Activated naive CD4-positive, alpha-beta T cell treated with anti-CD3 and anti-CD28 coated beads, Interleukin-2, amount 50 U/mL, for 16 hours (primary cell): Measurements from ENCODE around the gene TRIO.
"Not testable (repeated sequence)": the region's sequence is repeated elsewhere in the genome, so short reads cannot be mapped to it uniquely, and the experiment has no call there.

Experiments used
- DNase-seq: peaks from one replicate; pipeline ENCODE4 v3.0.0-alpha.2; 2020

TRIO gene

DNA sequence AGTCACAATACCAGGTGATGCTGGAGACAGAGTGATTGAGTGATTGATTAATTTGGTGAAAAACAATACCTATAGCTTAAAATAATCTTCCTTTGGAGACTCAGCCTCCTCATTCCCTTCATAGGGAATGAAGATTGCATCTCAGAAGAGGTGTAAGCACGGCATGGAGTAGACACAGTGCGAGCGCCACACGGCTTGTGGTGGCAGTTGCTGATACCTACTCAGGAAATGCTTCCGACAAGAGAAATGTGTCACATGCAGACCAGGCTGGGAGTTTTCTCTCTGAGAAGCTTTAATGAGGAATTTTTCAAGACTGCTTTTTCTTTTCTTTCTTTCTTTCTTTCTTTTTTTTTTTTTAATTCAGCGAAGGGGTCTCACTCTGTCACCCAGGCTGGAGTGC is 226.6 kb downstream of the TRIO start:
- DNase-seq: no peak

DNA sequence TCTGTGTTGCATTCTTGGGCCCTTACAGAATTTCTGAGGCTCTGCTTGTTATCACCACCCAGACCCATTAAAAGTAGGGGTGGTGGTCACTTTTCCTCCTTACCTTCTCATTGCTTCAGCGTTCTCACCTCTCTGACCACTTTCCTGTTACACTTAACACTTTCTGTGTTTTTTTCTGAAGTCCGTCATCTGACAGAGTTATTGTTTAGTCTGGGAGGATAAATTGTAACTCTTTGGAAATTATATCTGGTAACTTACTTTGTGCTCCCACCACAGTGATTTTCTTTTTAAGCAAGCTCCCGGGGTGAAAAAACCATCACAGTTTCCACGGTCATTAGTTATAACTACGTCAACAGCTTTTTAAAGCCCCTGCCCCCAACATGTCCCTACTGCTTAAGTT is 227.2 kb downstream of the TRIO start:
- no peak for DNase-seq

DNA sequence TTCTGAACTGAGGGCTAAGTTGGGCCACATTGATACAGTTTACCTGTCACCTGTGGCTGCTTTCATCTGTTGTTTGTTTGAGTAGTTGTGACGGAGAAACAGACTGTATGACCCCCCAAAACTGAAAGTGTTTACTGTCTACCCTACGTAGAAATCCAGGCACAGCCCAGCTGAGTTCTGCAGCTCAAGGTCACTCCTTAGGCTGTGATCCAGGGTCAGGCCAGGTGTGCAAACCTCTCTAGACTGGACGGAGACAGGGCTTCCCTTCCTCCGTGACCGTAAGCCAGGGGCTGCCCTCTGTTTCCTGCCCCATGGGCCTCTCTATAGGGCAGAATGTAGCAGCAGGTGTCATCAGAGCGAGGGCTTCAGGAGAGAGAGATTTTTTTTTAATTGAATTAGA is 230.5 kb downstream of the TRIO start:
- DNase-seq: no peak

DNA sequence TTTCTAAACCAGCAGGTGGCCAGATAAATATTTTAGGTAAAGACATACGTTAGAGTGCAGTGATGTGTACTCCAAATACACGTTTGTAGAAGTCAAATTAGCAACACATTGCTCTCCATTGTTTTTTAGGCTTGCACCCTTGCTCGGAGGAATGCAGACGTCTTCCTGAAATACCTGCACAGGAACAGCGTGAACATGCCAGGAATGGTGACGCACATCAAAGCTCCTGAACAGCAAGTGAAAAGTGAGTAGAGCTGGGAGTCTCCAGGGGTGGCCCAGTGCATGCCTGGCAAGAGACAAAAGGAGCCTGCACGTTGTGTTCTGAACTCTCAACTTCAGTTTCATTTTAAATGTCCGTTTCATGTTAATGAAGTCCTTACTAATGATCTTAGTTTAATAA is 231.0 kb downstream of the TRIO start:
- no peak for DNase-seq

DNA sequence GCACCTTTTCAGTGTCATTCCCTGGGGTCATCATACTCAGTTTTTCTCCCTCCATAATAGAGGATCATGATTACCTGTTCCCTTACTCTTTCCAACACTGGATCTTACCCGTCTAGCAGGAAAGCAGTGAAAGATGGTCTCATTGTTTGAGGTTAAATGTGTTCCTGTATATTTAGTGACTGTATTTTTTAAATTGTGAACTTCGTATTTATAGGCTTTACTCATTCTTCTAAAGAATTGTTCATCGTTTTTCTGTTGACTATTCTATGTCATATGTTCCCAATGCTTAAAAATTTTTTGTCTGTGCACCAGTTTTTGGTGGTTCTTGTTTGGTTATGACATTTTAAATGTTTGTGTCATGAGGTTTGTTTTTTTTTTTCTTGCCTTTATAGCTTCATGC is 233.6 kb downstream of the TRIO start:
- DNase-seq: no peak

DNA sequence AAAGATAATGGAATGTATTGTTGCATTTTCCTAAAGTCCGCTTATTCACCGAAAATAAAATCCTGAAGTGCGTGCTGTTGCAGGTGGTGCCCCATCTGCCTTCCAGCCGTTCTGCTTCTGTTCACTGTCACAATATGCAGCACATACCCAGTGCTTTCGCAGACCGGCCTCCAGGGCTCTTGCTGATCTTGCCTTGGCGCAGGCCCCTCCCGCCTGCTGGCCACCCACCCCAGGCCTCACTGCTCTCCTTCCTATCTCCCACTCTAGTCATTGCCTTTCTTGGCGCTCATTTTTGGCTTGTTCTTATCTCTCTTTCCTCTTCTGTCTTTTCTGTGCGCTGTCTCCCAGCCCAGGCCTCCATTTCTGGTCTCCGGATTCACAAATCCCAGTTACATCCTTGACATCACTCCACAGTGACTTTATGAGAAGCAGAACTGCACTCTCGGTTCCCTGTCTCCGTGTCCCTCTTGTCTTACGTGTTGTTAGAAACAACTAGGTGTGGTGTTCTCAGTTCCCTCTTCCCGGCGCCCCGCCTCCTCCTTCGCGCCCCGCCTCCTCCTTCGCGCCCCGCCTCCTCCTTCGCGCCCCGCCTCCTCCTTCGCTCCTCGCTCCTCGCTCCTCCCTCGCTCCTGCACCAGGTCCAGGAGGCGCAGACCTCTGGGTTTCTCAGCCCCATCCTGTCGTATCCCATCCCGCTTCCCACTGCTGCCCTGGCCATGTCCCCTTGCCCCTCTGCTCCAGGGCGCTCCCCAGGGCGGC is 236.8 kb downstream of the TRIO start:
- DNase-seq: no peak

DNA sequence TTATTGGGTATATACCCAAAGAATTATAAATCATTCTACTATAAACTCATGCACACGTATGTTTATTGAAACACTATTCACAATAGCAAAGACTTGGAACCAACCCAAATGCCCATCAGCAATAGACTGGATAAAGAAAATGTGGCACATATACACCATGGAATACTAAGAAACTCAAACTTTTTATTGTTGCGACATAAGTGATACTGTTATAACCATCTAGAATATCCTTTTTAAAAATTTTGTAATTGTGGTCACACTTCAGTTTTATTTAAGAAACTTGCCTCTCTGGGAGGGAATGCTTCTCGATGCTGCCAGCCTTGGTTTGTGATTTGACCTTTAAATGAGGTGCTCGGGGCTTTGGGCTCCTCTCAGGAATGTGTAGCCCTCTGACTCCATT is 237.6 kb downstream of the TRIO start:
- no peak for DNase-seq

DNA sequence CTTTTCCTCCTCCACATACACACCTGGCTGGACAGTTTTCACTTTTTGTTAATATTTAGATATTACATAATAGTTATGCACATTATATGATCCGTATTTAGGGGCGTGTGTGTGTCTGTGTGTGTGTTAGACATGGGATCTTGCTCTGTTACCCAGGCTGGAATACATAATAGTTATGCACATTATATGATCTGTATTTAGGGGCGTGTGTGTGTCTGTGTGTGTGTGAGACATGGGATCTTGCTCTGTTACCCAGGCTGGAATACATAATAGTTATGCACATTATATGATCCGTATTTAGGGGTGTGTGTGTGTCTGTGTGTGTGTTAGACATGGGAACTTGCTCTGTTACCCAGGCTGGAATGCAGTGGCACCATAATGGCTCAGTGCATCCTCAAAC is 239.5 kb downstream of the TRIO start:
- DNase-seq: no peak

DNA sequence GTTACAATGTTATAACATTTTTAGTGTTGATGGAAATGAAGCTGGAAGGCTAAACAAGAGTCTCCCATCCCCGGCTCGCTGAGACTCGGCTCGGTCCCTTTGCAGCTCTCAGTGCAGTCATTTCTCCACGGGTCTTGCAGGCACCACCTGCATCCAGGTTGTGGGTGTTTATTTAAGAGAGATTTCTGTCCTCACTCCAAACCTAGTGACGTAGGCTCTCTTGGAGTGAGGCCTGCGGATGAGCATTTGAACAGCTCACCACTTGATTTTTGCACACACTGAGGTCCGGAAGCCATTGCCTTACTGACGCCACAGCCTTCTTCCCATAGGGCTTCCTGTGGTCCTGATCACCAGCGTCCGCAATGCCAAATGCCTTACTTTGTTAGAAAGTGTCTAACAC is 240.8 kb downstream of the TRIO start:
- DNase-seq: no peak

DNA sequence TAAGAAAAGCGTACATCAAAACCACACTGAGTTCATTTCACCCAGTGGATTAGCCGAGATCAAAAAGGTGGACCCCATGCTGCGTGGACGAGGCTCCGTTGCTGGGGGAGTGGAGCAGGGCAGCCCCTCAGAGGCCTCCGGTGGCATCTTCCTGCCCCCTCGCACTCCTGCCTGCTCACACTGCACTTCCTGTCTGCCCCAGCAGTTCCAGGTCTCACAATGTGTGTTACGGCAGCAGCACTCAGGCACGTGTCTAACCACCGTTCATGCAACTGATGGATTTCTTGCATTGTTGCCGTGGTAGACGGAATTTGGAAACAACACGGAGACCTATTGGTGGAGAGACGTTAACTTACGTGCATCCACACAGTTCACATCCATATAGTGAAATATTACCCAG is 241.9 kb downstream of the TRIO start:
- DNase-seq: no peak

DNA sequence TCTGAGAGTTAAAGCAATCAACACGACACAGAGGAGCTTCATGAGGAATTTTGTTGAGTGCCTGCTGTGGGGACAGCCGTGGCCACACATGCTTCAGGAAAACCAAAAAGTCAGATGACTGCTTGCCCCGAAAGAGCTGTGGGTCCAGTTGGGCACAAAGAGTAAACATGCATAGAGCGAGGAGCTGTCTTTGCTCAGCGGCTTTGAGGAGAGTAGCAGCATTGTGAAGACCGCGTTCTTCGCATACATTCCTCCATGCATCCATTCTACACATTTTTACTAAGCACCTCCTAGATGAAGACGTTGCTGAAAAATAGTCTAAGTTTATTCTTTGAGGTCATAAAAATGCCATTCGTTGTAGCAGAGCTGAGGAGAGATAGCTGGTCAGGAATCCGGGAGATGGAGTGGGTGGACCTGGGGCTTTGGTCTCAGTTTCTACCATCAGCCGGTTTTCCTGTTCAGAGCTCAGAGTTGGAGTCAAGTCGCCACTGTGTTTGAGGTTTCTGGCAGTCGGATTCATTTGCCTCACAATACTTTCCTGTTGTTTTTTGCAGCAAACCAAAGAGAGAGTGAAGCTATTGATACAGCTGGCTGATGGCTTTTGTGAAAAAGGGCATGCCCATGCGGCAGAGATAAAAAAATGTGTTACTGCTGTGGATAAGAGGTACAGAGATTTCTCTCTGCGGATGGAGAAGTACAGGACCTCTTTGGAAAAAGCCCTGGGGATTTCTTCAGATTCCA is 243.9 kb downstream of the TRIO start:
- no peak for DNase-seq

DNA sequence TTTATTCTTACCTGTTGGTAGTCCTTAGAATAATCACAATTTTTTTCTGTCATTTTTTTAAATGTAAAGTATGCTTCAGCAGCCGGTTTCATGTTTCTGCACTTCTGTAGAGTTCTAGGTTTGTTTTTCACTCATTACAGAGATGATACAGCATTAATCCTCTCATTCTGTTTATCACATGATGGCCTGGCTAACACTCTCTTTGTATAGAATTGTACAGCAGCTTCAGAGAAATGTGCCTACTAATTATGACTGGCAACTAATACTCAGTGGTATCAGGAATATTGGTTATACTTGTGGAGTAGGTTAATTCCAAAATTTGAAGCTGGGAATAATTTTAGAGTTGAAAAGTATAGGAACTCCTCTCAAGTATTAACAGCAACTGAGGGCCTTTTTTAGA is 245.6 kb downstream of the TRIO start:
- no peak for DNase-seq

DNA sequence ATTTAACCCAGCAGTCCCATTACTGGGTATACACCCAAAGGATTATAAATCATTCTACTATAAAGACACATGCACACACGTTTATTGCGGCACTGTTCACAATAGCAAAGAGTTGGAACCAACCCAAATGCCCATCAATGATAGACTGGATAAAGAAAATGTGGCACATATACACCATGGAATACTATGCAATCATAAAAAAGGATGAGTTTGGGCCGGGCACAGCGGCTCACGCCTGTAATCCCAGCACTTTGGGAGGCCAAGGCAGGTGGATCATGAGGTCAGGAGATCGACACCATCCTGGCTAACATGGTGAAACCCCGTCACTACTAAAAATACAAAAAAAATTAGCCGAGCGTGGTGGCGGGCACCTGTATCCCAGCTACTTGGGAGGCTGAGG is 249.4 kb downstream of the TRIO start:
- not testable (repeated sequence) for DNase-seq

DNA sequence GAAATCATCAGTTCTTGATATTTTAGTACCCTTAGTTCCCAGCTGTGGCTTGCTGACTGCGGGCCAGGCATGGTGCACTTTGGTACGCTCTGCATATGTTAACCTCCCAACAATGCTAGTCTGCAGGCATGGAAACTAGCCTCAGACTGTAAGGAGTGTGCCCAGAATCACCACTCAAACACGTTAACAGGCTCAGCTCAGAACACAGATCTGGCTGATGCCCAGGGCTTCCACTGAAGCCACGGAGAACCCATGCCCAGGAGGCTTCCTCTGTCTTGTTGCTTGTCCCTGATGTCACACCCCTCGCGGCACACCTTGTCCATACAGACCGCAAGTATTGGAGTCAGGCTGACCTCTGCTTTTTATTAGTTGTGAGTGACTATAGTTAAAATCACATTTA is 251.2 kb downstream of the TRIO start:
- DNase-seq: no peak

DNA sequence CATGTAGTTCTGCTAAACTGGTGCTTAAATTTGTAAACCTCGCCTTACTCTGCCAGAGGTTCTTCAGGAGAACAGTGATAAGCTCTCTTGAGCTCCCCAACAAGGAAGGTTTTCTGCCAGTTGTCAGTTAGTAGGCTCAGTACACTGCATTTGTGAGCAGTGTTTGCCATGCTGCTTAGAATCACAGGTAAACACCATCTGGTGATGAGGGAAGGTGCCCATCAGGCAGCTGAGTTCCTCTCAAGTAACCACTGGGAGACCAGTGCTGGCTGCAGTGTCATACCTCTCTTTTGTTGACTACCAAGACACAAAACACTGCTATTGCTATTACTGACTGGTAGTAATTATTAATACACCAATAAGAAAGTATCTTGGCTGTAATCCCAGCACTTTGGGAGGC is 252.3 kb downstream of the TRIO start:
- DNase-seq: no peak

DNA sequence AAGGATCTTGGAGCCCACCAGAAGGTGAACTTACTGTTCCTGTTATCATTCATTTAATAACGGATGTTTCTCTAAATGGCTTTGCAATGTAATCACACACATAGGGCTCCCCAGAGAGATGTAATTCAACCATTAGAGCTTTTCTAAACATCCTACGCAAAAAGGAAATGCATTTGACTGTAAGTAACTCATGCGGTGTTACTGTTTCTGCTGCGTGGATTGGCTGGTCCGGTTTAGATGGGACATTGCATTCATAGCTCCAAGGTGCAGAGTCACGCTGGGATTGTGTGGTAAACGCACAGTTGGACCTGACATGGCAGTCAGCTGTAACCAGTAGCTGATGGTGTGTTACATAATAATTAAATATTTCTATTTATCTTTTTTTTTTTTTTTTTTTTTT is 252.9 kb downstream of the TRIO start:
- no peak for DNase-seq

DNA sequence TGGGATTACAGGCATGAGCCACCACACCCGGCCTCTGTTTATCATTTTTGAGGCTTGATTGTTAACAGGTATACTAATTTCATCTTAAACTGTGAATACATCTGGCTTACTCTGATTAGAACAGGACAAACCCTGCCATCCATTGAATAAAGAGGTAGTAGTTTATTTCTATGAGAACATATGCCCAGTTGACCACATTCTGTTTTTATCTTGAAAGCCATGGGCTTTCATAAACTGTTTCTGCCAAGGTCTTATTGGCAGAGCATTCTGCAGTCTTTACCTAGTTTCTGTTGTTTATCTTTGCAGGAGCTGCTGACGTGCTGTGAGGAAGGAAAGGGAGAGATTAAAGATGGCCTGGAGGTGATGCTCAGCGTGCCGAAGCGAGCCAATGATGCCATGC is 253.6 kb downstream of the TRIO start:
- DNase-seq: no peak

DNA sequence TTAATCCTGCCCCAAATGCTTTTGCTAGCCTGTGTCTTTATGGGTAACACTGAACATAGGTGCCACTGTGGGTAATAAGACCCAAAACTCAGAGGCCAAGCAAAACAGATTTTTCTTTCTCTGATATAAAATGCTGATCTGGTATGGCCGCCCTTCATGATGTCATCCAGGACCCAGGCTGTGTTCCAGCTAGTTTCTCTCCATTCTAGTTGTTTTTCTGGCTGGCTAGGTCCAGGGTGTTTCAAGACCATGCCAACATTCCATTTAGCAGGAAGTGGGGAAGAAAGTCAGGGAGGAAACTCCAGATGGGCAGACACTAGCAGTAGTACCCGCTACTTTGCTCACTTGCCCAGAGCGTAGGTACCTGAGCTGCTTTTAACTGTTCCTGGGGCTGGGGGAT is 254.6 kb downstream of the TRIO start:
- DNase-seq: no peak

DNA sequence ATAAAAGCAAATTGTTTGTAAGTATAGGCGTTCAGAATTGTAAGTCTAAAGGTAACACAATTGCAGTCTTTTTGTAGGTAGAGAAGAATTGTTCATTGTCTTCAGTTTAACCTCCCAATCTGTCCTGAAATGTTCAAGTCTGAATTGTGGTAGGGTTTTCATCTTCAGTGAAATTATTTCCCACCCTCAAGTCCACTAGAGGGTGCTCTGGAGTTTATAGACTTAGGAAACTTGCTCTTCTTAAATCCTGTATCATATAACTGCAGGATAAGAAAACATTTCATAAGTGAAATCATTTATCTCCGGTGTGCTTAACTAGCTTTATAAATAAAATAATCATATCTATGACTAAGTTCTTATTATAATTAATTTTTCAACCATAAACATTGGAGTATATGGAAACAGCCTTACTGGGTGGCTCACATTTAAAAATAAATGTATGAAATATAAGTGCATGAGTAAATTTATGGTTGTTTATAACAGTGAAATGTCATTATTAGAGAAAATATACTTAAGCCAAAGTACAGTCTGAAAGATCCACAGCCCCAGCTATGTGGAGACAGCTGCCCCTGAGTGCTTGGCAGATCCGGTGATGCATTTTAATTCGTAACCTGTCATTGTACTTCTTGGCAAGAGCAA is 256.0 kb downstream of the TRIO start:
- DNase-seq: no peak

DNA sequence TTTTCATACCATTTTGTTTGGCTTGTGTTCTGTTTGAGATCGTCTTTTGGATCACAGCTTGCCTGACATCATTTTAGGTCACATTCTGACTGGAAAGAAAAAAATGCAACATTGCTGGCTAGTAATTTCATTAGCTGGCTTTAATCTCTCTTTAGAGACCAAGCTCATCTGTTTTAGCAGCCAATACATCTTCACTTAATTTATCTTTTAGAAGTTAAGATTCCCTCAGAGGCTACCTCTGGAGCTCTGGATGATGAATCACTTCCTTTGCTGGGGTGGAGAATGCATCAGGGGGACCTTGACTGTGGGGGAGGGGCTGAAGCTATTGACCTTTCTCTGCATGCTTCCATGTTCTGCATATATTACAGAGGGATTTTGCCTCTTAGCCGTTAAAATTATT is 256.9 kb downstream of the TRIO start:
- DNase-seq: no peak

DNA sequence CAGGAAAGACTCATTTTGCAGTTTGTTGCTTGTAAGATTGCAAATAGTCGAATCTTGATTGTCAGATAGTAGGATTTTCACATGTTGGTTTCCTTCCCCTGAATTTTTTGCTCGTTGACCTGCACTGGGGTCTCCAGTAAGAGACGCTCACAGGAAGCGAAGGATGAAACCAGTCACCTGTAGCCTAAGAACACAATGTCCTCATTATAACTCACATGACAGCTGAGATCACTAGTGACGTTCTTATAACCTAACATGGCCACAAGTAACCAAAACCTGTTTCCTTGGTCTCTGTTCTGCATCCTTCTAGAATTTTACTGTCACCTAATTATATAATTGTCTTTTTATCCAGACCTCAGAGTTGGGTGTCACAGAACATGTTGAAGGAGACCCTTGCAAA is 257.5 kb downstream of the TRIO start:
- DNase-seq: no peak

DNA sequence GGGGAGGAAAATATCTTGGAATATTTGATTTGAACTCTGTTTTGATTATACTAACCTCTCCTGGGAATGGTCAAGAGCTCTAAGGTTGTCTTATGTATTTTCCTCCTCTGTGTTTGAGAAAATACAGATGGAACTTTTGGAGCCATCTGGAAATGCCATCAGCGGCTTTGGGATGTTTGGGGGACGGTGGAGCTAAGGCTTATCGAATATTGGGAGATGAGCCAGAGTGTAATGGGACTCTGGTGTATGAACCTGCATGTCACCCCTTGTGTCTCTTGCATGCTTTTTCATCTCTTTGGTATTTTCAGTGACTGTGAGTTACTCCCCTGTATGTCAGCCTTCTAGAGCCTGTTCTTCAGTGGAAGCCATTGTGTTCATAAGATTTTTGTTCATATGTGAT is 258.5 kb downstream of the TRIO start:
- no peak for DNase-seq

DNA sequence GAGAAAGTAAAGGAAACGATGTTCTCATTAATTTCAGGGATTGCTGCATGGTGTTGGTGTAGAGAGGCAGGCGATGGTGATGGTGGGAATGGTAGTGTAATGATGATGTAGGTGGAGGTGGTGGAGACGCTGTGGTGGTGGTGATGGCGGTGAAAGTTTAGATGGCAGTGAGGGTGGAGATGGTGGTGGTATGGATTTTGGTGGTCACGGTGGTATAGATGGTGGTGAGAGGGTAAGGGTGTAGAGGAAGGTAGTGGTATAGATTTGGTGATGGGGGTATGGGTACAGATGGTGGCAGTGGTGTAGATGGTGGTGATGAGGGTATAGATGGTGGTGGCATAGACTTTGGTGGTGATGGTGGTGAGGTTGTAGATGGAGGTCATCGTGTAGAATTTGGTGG is 259.3 kb downstream of the TRIO start:
- DNase-seq: no peak

DNA sequence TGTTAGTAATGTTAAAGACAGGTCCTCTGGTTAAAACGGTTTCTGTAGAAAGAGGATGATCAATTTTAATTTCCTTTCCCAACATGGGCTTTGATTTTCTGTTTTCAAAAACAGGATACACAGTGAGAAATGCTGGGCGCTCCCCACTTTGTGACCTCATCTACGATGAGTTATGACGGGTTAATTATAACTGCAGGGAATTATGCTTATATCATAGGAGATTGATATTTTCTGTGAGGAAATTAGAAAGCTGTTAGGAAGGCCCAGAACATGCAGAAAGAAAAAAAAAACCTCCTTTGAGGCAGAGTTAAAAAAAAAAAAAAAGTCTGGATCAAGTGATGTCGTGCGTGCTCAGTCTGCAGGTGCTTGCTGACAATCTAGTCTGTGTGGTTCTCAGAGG is 261.6 kb downstream of the TRIO start:
- DNase-seq: no peak
